GM12892 (cell line): ENCODE data around the gene KIN.

Source experiments
- POLR2A ChIP-seq: IDR thresholded peaks from 2 replicates; pipeline ENCODE4 v1.6.1; 2011; ENCODE audit warnings: low read depth, low read length, control low read depth
- POLR2AphosphoS5 ChIP-seq: IDR thresholded peaks from 2 replicates; pipeline ENCODE4 v1.6.1; 2011; ENCODE audit warnings: low read depth, low read length, control low read depth
- TAF1 ChIP-seq: IDR thresholded peaks from 2 replicates; pipeline ENCODE4 v1.6.1; 2011; ENCODE audit warnings: low read depth, mild to moderate bottlenecking, control low read depth, low read length, borderline replicate concordance

DNA sequence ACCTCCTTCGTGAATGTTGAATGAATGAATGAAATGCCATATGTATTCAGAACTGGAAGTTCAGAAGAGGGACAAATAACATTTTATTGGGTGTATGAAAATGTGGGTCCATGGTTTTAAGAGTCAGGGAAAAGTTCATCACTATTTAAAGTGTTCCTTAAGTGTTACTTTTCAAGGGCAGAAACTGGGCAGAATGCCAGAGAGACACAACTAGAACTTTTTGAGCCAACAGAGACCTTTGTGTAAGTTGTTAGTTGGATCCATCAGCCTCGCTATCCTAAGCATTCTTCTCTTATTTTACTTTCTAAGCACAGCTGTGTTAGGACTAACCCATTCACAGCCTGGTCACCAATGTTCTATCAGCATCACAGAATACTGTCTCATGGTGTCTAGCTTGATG is 16.9 kb upstream of the KIN start:
- no peak for TF ChIP-seq TAF1
- no peak for TF ChIP-seq POLR2A
- no peak for TF ChIP-seq POLR2AphosphoS5
